Endothelial cell of umbilical vein (primary cell): Measurements from ENCODE around the gene THSD7A. TPM values are rescaled to one million over a fixed set of nuclear protein-coding genes. Genes with fewer than 3 reads are reported as not detected.
A peak's percentile ranks its signal among the peaks of the same experiment; 100 is the strongest.

Experiments used
- BruUV-seq: library from RNA; stranded (reverse); fragments of 400-500 nt; replicated peaks from 2 replicates; lab custom pipeline; 2021; lab: Mats Ljungman, UMichigan
- CTCF ChIA-PET: fragments of 300-600, 350-600 bp; sonication (Branson Sonifier 250); formaldehyde crosslinking; loops from one replicate; lab custom pipeline; 2021; ENCODE audit warnings: antibody characterized with exemption, inconsistent platforms; lab: Charles Lee
- POLR2A ChIA-PET: fragments of 300-600, 350-600 bp; sonication (Branson Sonifier 250); formaldehyde crosslinking; loops from one replicate; lab custom pipeline; 2021; ENCODE audit warnings: antibody characterized with exemption, inconsistent platforms; lab: Charles Lee
- DNase-seq: peaks from one replicate; pipeline ENCODE4 v3.0.0-alpha.2; 2011; ENCODE audit warnings: low read depth, low spot score
- FAIRE-seq: peaks from 2 replicates; lab custom pipeline; 2011; peaks lifted over from hg19 to GRCh38; lab: Jason Lieb, UNC
- H2AFZ ChIP-seq: 2 replicates; pipeline ENCODE4 v1.6.0; 2012; ENCODE audit warnings: low read depth, low read length, control low read depth, inconsistent platforms
- H3K27ac ChIP-seq: 2 replicates; pipeline ENCODE4 v1.5.1; 2011; ENCODE audit warnings: low read depth, mild to moderate bottlenecking, control low read depth, low read length, moderate library complexity; ENCODE audit not compliant: insufficient read depth
- H3K27me3 ChIP-seq, 2 experiments: 2 replicates each; pipeline versions ENCODE4 v1.6.0 to v1.6.1; 2011; ENCODE audit warnings: low read length in 2 of 2, mixed read lengths in 1 of 2; ENCODE audit not compliant: control insufficient read depth in 2 of 2, insufficient read depth in 2 of 2
- H3K36me3 ChIP-seq, 2 experiments: 2 replicates in 1 of 2; 3 replicates in 1 of 2; pipeline ENCODE4 v1.5.1; 2011; ENCODE audit warnings: low read length in 2 of 2, mild to moderate bottlenecking in 1 of 2, moderate library complexity in 1 of 2; ENCODE audit not compliant: control insufficient read depth in 2 of 2, insufficient read depth in 2 of 2; ENCODE audit errors: extremely low read depth in 1 of 2
- H3K4me1 ChIP-seq: 3 replicates; pipeline ENCODE4 v1.5.1; 2011; ENCODE audit warnings: mild to moderate bottlenecking, low read length; ENCODE audit not compliant: control insufficient read depth, insufficient read depth; ENCODE audit errors: extremely low read depth
- H3K4me2 ChIP-seq: 2 replicates; pipeline ENCODE4 v1.6.1; 2011; ENCODE audit warnings: low read length, control low read depth, mixed read lengths; ENCODE audit not compliant: insufficient read depth
- H3K4me3 ChIP-seq, 3 experiments: fragments of 200-600 bp in 1 of 3; sonication (generic), shearing (Covaris generic) in 1 of 3; replicated peaks in 1 of 3; 2 replicates each; pipeline ENCODE4 v1.5.1; 2011 to 2016; ENCODE audit warnings: control low read depth in 3 of 3, low read length in 3 of 3, mild to moderate bottlenecking in 2 of 3, inconsistent platforms in 1 of 3, low read depth in 1 of 3, moderate library complexity in 1 of 3; ENCODE audit not compliant: insufficient read depth in 1 of 3
- H3K79me2 ChIP-seq: 2 replicates; pipeline ENCODE4 v1.6.0; 2012; ENCODE audit warnings: low read length, inconsistent platforms; ENCODE audit not compliant: control insufficient read depth, insufficient read depth
- H3K9ac ChIP-seq: replicated peaks from 2 replicates; pipeline ENCODE3; 2011; ENCODE audit warnings: low read length, control low read depth; ENCODE audit not compliant: insufficient read depth; ENCODE audit errors: extremely low read depth
- H3K9me1 ChIP-seq: replicated peaks from 3 replicates; pipeline ENCODE4 v1.6.0; 2011; ENCODE audit warnings: mild to moderate bottlenecking, low read length; ENCODE audit not compliant: control insufficient read depth, insufficient read depth; ENCODE audit errors: extremely low read depth
- H3K9me3 ChIP-seq: replicated peaks from 2 replicates; pipeline ENCODE4 v1.5.1; 2012; ENCODE audit warnings: low read length, inconsistent platforms; ENCODE audit not compliant: control insufficient read depth, insufficient read depth
- H4K20me1 ChIP-seq: replicated peaks from 2 replicates; pipeline ENCODE3; 2011; ENCODE audit warnings: mild to moderate bottlenecking, low read length; ENCODE audit not compliant: control insufficient read depth, insufficient read depth; ENCODE audit errors: extremely low read depth
- EZH2 ChIP-seq: IDR thresholded peaks from 2 replicates; pipeline ENCODE4 v1.6.1; 2012; ENCODE audit warnings: borderline replicate concordance, low read depth, mild to moderate bottlenecking, moderate library complexity, low read length, inconsistent platforms; ENCODE audit not compliant: severe bottlenecking
- FOS ChIP-seq: IDR thresholded peaks from 2 replicates; pipeline ENCODE4 v1.6.1; 2011; ENCODE audit warnings: mild to moderate bottlenecking, low read length, moderate library complexity, borderline replicate concordance; ENCODE audit not compliant: insufficient read depth
- GATA2 ChIP-seq: IDR thresholded peaks from 2 replicates; pipeline ENCODE4 v1.7.0; 2011; ENCODE audit warnings: low read depth, mild to moderate bottlenecking, moderate library complexity, mixed read lengths, low read length; ENCODE audit not compliant: insufficient read length, insufficient read depth
- JUN ChIP-seq: IDR thresholded peaks from 2 replicates; pipeline ENCODE4 v1.6.1; 2011; ENCODE audit warnings: borderline replicate concordance, low read depth; ENCODE audit not compliant: insufficient read length, insufficient read depth
- MYC ChIP-seq: IDR thresholded peaks from one replicate; pipeline ENCODE4 v1.6.1; 2011; ENCODE audit warnings: mild to moderate bottlenecking, low read depth, low read length
- POLR2A ChIP-seq: IDR thresholded peaks from 2 replicates; pipeline ENCODE4 v1.6.1; 2012; ENCODE audit warnings: low read depth, mild to moderate bottlenecking, control low read depth, low read length
- POLR2AphosphoS5 ChIP-seq: IDR thresholded peaks from 2 replicates; pipeline ENCODE4 v1.6.1; 2012; ENCODE audit warnings: low read depth, mild to moderate bottlenecking, control low read depth, low read length, moderate library complexity; ENCODE audit not compliant: insufficient read depth
- dilution Hi-C: fragments of 300-500 bp; cut with MboI; formaldehyde crosslinking; loops from one replicate; pipeline ENCODE4 v1.15.0; 2019; ENCODE audit warnings: low sequenced_read_pairs; ENCODE audit not compliant: extremely low pct_ligation_motif_present
- intact Hi-C: fragments of 100-400 bp; cut with micrococcal nuclease; formaldehyde crosslinking; loops from one replicate; pipeline ENCODE4 v1.10.0; 2022
- polyA plus RNA-seq, 4 experiments: library from polyadenylated mRNA; depleted of rRNA in 3 of 4; stranded (reverse) in 3 of 4; unstranded in 1 of 4; fragments of >200 nt; gene quantifications; 2 replicates each; pipeline versions ENCODE4 v1.2.1 to v1.2.3, GENCODE V29; 2011 to 2012; ENCODE audit warnings: missing spikeins in 1 of 4
- total RNA-seq: library from RNA; stranded (reverse); gene quantifications from 2 replicates; pipeline ENCODE4 v1.2.3, GENCODE V29; 2021
- TF ChIP-seq, protein P1 (sequence below), 2 donors: IDR thresholded peaks; 1 replicate in 1 of 2; 2 replicates in 1 of 2; pipeline ENCODE4 v1.5.1; 2011; ENCODE audit warnings: low read length in 2 of 2, mild to moderate bottlenecking in 2 of 2, moderate library complexity in 2 of 2, control low read depth in 1 of 2, inconsistent platforms in 1 of 2, low read depth in 1 of 2; ENCODE audit not compliant: insufficient read depth in 1 of 2; ENCODE audit errors: extremely low read depth in 1 of 2
- TF ChIP-seq, protein P2 (sequence below): IDR thresholded peaks from 2 replicates; pipeline ENCODE4 v1.6.1; 2011; ENCODE audit not compliant: insufficient read depth, insufficient read length

THSD7A gene
- total and polyA plus RNA-seq, 2 donors (not counting 3 experiments of a cell fraction or from before 2014, with no cell fraction given) = 3.3 to 12.7 TPM

DNA sequence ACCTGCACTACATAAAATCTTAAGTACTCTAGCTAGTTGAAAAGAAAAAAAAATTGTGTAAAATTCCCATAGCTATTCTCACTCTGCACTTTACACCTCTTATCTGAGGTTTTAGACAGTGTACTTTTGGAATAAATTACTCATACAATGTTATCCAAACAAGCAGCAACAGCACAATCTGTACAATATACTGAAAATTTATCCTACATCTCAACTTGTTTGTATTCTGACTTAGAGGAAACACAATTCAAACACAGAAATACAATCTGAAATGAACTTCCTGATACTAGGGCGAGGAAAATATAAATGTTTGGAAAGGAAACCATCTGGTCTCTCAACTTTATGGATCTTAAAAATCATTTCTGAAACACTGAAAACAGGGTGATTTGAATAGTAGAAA, 381.7 kb downstream of the THSD7A start:
- no peaks in the 10 kb centered on the region for H3K79me2 ChIP-seq
- H3K27ac ChIP-seq = peak overlapping the region; percentile 59
- no peaks in the 10 kb centered on the region for H3K27me3 ChIP-seq
- DNase-seq (peak; percentile 90), FAIRE-seq (peak; percentile 77)
- peaks cover 22% of the 10 kb centered on the region for H3K4me1 ChIP-seq
- peak overlapping the region; percentile 21 for H3K9ac ChIP-seq
- no TSS peak for BruUV-seq
- dilution Hi-C loops = no loop called here
- no peaks in the 10 kb centered on the region for H3K9me1 ChIP-seq
- H3K36me3 ChIP-seq = no peaks in the 10 kb centered on the region
- H3K4me2 ChIP-seq = peak overlapping the region; percentile 65
- H4K20me1 ChIP-seq = no peaks in the 10 kb centered on the region
- intact Hi-C loops = loop anchor here (1.0 to 10.0 kb wide), 4 partner anchors 8 to 385 kb away; partner anchors contain the start of gene THSD7A
- no peak overlapping the region for H3K4me3 ChIP-seq
- peak overlapping the region; percentile 23 for H2AFZ ChIP-seq
- POLR2A ChIA-PET = no interaction called here
- no peaks in the 10 kb centered on the region for H3K9me3 ChIP-seq
- CTCF ChIA-PET = interaction anchor here (1.1 to 1.8 kb wide), 3 partner anchors 11 to 381 kb away, joined by 3 to 7 read pairs (median 4); partner anchors contain the start of gene THSD7A
- TF ChIP-seq FOS (peak; percentile 34), POLR2AphosphoS5 (peak; percentile 21), GATA2 (peak; percentile 66), EZH2 (no peak), JUN (peak; percentile 31), POLR2A (no peak)

DNA sequence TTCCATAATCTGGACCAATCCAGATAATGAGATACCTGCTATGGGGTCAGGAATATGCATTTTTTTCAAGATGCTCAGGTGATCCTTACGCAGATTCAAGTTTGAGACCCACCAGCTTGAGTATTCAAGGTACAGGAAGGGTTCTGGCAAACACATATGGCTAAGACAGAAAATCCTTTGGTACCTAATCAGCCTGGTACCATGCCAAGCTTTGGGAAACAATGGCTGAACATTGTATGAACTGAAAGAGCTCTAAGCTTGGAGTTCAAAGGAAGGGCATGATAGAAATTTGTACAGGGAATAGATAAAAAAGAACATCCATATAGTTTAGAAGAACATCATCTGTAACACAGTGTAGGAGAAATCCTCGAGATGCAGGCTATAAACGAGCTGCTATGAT, 382.7 kb downstream of the THSD7A start:
- H4K20me1 ChIP-seq = no peaks in the 10 kb centered on the region
- intact Hi-C loops = no loop called here
- ChIA-PET POLR2A (no interaction called here), CTCF (interaction anchor here (1.0 kb wide), 1 partner anchor 8 kb away, joined by 3 read pairs; no protein-coding TSS in a partner anchor)
- H3K9me1 ChIP-seq = no peaks in the 10 kb centered on the region
- FAIRE-seq = peak; percentile 52
- TF ChIP-seq JUN (no peak), MYC (no peak), FOS (no peak), GATA2 (no peak), POLR2AphosphoS5 (no peak), POLR2A (no peak), EZH2 (no peak)
- TF ChIP-seq, protein P1, sequence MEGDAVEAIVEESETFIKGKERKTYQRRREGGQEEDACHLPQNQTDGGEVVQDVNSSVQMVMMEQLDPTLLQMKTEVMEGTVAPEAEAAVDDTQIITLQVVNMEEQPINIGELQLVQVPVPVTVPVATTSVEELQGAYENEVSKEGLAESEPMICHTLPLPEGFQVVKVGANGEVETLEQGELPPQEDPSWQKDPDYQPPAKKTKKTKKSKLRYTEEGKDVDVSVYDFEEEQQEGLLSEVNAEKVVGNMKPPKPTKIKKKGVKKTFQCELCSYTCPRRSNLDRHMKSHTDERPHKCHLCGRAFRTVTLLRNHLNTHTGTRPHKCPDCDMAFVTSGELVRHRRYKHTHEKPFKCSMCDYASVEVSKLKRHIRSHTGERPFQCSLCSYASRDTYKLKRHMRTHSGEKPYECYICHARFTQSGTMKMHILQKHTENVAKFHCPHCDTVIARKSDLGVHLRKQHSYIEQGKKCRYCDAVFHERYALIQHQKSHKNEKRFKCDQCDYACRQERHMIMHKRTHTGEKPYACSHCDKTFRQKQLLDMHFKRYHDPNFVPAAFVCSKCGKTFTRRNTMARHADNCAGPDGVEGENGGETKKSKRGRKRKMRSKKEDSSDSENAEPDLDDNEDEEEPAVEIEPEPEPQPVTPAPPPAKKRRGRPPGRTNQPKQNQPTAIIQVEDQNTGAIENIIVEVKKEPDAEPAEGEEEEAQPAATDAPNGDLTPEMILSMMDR (IDR thresholded peaks at IDR 0.05; ENCODE audit: extremely low read depth in 1 of 2, insufficient read depth in 1 of 2, low read depth in 1 of 2, low read length in 2 of 2) = no peak
- TF ChIP-seq, protein P2, sequence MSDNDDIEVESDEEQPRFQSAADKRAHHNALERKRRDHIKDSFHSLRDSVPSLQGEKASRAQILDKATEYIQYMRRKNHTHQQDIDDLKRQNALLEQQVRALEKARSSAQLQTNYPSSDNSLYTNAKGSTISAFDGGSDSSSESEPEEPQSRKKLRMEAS = no peak
- no TSS peak for BruUV-seq
- H2AFZ ChIP-seq = no peak overlapping the region
- no peak overlapping the region for H3K4me3 ChIP-seq
- no peaks in the 10 kb centered on the region for H3K36me3 ChIP-seq
- H3K9ac ChIP-seq = no peak overlapping the region
- no peaks in the 10 kb centered on the region for H3K9me3 ChIP-seq
- no peak overlapping the region for H3K4me2 ChIP-seq
- DNase-seq = peak; percentile 46
- H3K27ac ChIP-seq = no peak overlapping the region
- no peaks in the 10 kb centered on the region for H3K79me2 ChIP-seq
- peaks cover 22% of the 10 kb centered on the region for H3K4me1 ChIP-seq
- dilution Hi-C loops = no loop called here
- no peaks in the 10 kb centered on the region for H3K27me3 ChIP-seq
